Measurements from ENCODE around the gene PARD3. TPM values are rescaled to one million over a fixed set of nuclear protein-coding genes. Genes with fewer than 3 reads are reported as not detected.

Gene PARD3
- total RNA-seq, 2 donors from 2014 or later = 41.7 to 48.8 TPM

DNA sequence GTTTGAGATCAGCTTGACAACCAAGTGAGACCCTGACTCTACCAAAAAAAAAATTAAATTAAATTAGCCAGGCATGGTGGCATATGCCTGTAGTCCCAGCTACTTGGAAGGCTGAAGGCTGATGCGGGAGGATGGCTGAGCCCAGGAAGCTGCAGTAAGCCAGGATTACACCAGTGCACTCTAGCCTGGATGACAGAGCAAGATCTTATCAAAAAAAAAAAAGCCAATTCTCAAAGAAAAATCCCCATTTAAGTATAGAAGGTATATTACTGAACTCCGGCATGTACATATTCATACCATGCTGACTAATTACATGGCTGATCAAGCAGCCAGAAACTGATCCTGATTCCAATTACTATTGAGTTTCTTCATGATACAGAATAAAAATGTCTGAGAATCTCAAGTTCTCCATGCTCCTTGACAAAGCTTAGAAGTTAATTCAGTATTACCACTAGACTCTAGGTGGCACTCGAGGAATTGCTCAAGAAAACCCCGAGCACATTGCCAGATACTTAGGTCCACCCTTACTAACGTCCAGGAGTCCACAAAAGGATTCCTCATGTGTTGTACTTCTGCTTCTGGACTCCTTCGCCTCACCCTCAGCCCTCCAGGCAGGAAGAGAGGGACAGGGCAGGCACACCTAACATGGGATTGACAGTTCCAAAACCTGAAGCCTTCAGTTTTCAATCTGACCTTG is 148.9 kb downstream of the PARD3 start:
- H3K27me3 ChIP-seq = no peaks in the 10 kb centered on the region
- no peaks in the 10 kb centered on the region for H3K4me1 ChIP-seq
- H3K4me3 ChIP-seq = no peak overlapping the region
- no peak overlapping the region for H3K9ac ChIP-seq (ENCODE audit: low read depth in 2 of 2, low read length in 2 of 2)
- H3K9me3 ChIP-seq = no peaks in the 10 kb centered on the region
- TF ChIP-seq, protein P1, sequence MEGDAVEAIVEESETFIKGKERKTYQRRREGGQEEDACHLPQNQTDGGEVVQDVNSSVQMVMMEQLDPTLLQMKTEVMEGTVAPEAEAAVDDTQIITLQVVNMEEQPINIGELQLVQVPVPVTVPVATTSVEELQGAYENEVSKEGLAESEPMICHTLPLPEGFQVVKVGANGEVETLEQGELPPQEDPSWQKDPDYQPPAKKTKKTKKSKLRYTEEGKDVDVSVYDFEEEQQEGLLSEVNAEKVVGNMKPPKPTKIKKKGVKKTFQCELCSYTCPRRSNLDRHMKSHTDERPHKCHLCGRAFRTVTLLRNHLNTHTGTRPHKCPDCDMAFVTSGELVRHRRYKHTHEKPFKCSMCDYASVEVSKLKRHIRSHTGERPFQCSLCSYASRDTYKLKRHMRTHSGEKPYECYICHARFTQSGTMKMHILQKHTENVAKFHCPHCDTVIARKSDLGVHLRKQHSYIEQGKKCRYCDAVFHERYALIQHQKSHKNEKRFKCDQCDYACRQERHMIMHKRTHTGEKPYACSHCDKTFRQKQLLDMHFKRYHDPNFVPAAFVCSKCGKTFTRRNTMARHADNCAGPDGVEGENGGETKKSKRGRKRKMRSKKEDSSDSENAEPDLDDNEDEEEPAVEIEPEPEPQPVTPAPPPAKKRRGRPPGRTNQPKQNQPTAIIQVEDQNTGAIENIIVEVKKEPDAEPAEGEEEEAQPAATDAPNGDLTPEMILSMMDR (IDR thresholded peaks at IDR 0.05) = peak; percentile 26
- DNase-seq = peak; percentile 38
- no peak overlapping the region for H3K27ac ChIP-seq
- H3K36me3 ChIP-seq = no peaks in the 10 kb centered on the region
- intact Hi-C loops (cut with DNase I) = loop anchor here (10.0 kb wide), 1 partner anchor 319 kb away; no protein-coding TSS in a partner anchor

DNA sequence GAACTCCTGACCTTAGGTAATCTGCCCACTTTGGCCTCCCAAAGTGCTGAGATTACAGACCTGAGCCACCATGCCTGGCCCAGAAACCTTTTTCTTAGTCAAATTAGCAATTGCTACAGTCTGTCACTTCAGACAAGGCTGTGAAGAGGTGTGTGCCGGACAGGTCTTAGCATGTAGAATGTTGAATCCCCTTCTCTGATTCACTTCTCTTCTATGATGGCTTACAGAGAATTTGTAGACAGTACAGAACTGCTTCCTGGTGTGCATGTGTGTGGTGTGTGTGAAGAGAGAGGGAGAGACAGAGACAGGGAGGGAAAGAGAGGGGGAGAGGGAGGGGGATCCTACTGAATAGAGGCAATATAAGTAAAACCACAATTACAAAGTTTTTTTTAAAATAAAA is 150.4 kb downstream of the PARD3 start:
- Histone ChIP-seq H3K27ac (no peak overlapping the region), H3K9ac (ENCODE audit: low read depth in 2 of 2, low read length in 2 of 2) (no peak overlapping the region), H3K36me3 (no peaks in the 10 kb centered on the region), H3K4me3 (no peak overlapping the region), H3K27me3 (no peaks in the 10 kb centered on the region), H3K9me3 (no peaks in the 10 kb centered on the region), H3K4me1 (no peaks in the 10 kb centered on the region)
- no peak for DNase-seq
- intact Hi-C loops (cut with DNase I) = loop anchor here (10.0 kb wide), 1 partner anchor 320 kb away; no protein-coding TSS in a partner anchor
- TF ChIP-seq, protein P1 (IDR thresholded peaks at IDR 0.05) = no peak

DNA sequence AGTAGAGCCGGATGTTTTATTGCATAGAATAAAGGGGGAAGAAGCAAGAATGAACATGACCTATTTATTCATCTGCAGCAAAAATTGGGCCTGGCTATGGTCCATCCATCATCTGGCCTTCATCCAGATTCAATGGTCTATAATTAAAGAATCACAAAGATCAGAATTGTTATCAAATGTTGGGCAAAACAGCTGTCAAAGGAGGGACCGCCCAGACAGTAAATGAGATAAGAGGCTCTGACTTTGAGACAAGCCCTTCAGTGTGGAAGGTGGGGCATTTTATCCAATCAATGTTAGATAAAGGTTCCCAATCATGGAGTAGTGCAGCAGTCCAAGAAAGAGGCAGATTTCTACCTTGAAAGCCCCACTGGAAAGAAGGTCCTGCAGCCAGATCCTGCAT is 153.5 kb downstream of the PARD3 start:
- no peak overlapping the region for H3K27ac ChIP-seq
- peak; percentile 41 for DNase-seq
- H3K4me1 ChIP-seq = peaks cover 4% of the 10 kb centered on the region
- intact Hi-C loops (cut with DNase I) = loop anchor here (10.0 kb wide), 1 partner anchor 323 kb away; no protein-coding TSS in a partner anchor
- no peaks in the 10 kb centered on the region for H3K27me3 ChIP-seq
- no peak overlapping the region for H3K4me3 ChIP-seq
- TF ChIP-seq, protein P1 (IDR thresholded peaks at IDR 0.05) = no peak
- no peaks in the 10 kb centered on the region for H3K36me3 ChIP-seq
- no peaks in the 10 kb centered on the region for H3K9me3 ChIP-seq
- no peak overlapping the region for H3K9ac ChIP-seq (ENCODE audit: low read depth in 2 of 2, low read length in 2 of 2)

DNA sequence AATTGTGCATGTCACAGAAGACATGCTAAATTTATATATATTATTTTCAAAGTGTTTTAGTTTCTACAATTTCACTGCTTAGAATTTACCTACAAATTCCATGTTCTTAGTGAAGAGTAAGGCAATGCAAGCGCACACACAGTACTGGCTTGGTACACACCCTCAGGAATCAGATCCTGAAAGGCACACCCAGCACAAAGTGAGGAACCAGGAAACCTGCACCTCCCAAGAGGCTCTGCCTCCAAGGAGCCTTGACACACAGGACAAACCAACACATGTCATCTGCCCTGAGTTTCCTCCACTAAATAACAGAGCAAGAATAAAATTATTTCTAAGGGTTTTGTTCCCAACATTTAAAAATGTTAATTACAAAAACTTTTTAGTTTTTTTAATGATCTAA is 156.2 kb downstream of the PARD3 start:
- Histone ChIP-seq H3K4me3 (no peak overlapping the region), H3K9me3 (no peaks in the 10 kb centered on the region), H3K27ac (no peak overlapping the region), H3K9ac (ENCODE audit: low read depth in 2 of 2, low read length in 2 of 2) (no peak overlapping the region), H3K36me3 (no peaks in the 10 kb centered on the region), H3K27me3 (no peaks in the 10 kb centered on the region), H3K4me1 (peaks cover 8% of the 10 kb centered on the region)
- TF ChIP-seq, protein P1 (IDR thresholded peaks at IDR 0.05) = no peak
- intact Hi-C loops (cut with DNase I) = no loop called here
- peak; percentile 61 for DNase-seq

DNA sequence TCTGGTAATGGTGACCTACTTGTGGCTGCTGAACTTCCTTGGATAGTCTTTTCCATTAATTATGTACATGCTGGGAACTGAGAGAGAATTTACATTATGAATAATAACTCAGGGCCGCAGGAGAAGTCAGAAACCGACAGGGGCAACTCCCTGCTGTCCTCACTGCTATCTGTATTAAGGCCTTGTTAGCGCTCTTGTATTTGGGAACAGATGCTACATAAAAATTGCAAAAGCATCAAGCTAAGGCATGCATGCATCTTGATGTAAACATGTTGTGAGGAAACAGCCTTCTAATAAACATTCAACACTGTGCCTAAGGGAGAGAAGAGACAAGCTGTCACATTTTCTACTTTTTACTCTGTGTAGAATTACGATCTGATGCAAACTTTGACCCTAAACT is 158.4 kb downstream of the PARD3 start:
- Histone ChIP-seq H3K4me3 (no peak overlapping the region), H3K9me3 (no peaks in the 10 kb centered on the region), H3K4me1 (peaks cover 8% of the 10 kb centered on the region), H3K9ac (ENCODE audit: low read depth in 2 of 2, low read length in 2 of 2) (no peak overlapping the region), H3K27me3 (no peaks in the 10 kb centered on the region), H3K36me3 (no peaks in the 10 kb centered on the region), H3K27ac (no peak overlapping the region)
- TF ChIP-seq, protein P1 (IDR thresholded peaks at IDR 0.05) = no peak
- intact Hi-C loops (cut with DNase I) = no loop called here
- DNase-seq = no peak

All from colonic mucosa (tissue), 4 donors.